H1 (cell line): ENCODE results near the gene GPC3. TPM values are rescaled to one million over a fixed set of nuclear protein-coding genes. Genes with fewer than 3 reads are reported as not detected.
A peak's percentile ranks its signal among the peaks of the same experiment; 100 is the strongest.

Source experiments
- CTCF ChIA-PET: fragments of 300-600 bp; sonication (Branson Sonifier 250); formaldehyde crosslinking; loops from one replicate; lab custom pipeline; 2021; ENCODE audit not compliant: partially characterized antibody; lab: Charles Lee
- POLR2A ChIA-PET: fragments of 300-600 bp; sonication (Branson Sonifier 250); formaldehyde crosslinking; loops from one replicate; lab custom pipeline; 2021; ENCODE audit warnings: inconsistent platforms; ENCODE audit not compliant: partially characterized antibody; lab: Charles Lee
- DNase-seq, 2 experiments: peaks; one replicate each; pipeline versions ENCODE4 v3.0.0 to v3.0.0-alpha.2; 2010 to 2022; ENCODE audit warnings: low spot score in 2 of 2, low read depth in 1 of 2, mixed read lengths in 1 of 2
- FAIRE-seq: peaks from 2 replicates; lab custom pipeline; 2011; peaks lifted over from hg19 to GRCh38; lab: Jason Lieb, UNC
- H2AFZ ChIP-seq: 2 replicates; pipeline ENCODE4 v1.8.1; 2012; ENCODE audit warnings: low read length, inconsistent platforms
- H2AK5ac ChIP-seq: 2 replicates; pipeline ENCODE4 v1.6.1; 2013; ENCODE audit warnings: low read depth, low read length
- H2BK120ac ChIP-seq: replicated peaks from 2 replicates; pipeline ENCODE3; 2013; ENCODE audit warnings: low read depth, low read length, inconsistent platforms
- H2BK12ac ChIP-seq: 2 replicates; pipeline ENCODE4 v1.6.1; 2013; ENCODE audit warnings: low read depth, low read length
- H2BK15ac ChIP-seq: 2 replicates; pipeline ENCODE4 v1.6.1; 2013; ENCODE audit warnings: low read length
- H2BK20ac ChIP-seq: 2 replicates; pipeline ENCODE4 v1.6.1; 2013; ENCODE audit warnings: low read length
- H2BK5ac ChIP-seq: 2 replicates; pipeline ENCODE4 v1.6.1; 2013; ENCODE audit warnings: low read depth, low read length
- H3K14ac ChIP-seq: 2 replicates; pipeline ENCODE4 v1.6.1; 2013; ENCODE audit warnings: inconsistent platforms; ENCODE audit not compliant: insufficient read length
- H3K18ac ChIP-seq: 2 replicates; pipeline ENCODE4 v1.6.1; 2013; ENCODE audit warnings: low read length; ENCODE audit errors: extremely low read depth
- H3K23ac ChIP-seq: 2 replicates; pipeline ENCODE4 v1.6.1; 2013; ENCODE audit warnings: inconsistent platforms; ENCODE audit not compliant: insufficient read length
- H3K23me2 ChIP-seq: 2 replicates; pipeline ENCODE4 v1.6.1; 2013; ENCODE audit warnings: low read depth, low read length
- H3K27ac ChIP-seq: 2 replicates; pipeline ENCODE4 v1.6.1; 2011; ENCODE audit warnings: low read depth, low read length, inconsistent platforms
- H3K27me3 ChIP-seq, 4 experiments: replicated peaks in 1 of 4; 1 replicate in 1 of 4; 2 replicates in 3 of 4; pipeline versions ENCODE4 v1.6.1 to v1.8.1; 2011 to 2013; ENCODE audit warnings: low read length in 3 of 4, mild to moderate bottlenecking in 3 of 4, inconsistent platforms in 2 of 4, mixed read lengths in 2 of 4, moderate library complexity in 1 of 4; ENCODE audit not compliant: control insufficient read depth in 3 of 4, insufficient read depth in 3 of 4; ENCODE audit errors: extremely low read depth in 1 of 4
- H3K36me3 ChIP-seq, 4 experiments: 2 replicates each; pipeline versions ENCODE4 v1.6.1 to v1.8.1; 2011 to 2013; ENCODE audit warnings: mild to moderate bottlenecking in 4 of 4, low read length in 3 of 4, moderate library complexity in 2 of 4, control low read depth in 1 of 4, inconsistent platforms in 1 of 4; ENCODE audit not compliant: insufficient read depth in 4 of 4, control insufficient read depth in 2 of 4
- H3K4ac ChIP-seq: replicated peaks from 2 replicates; pipeline ENCODE3; 2013; ENCODE audit warnings: low read length, low read depth, mixed read lengths, inconsistent platforms; ENCODE audit not compliant: insufficient read length
- H3K4me1 ChIP-seq, 4 experiments: replicated peaks in 1 of 4; 1 replicate in 1 of 4; 2 replicates in 3 of 4; pipeline versions ENCODE4 v1.6.1 to v1.8.1; 2011 to 2013; ENCODE audit warnings: low read length in 3 of 4, inconsistent platforms in 2 of 4, mixed read lengths in 1 of 4; ENCODE audit not compliant: insufficient read depth in 4 of 4, control insufficient read depth in 3 of 4
- H3K4me2 ChIP-seq, 2 experiments: 2 replicates each; pipeline versions ENCODE4 v1.6.1 to v1.8.1; 2011 to 2013; ENCODE audit warnings: low read depth in 2 of 2, low read length in 2 of 2, control low read depth in 1 of 2, inconsistent platforms in 1 of 2, mild to moderate bottlenecking in 1 of 2; ENCODE audit not compliant: insufficient read depth in 1 of 2
- H3K4me3 ChIP-seq, 4 experiments: fragments of 200-600, 300-600 bp in 1 of 4; sonication (generic), shearing (Covaris generic), sonication (Bioruptor Twin) in 1 of 4; 2 replicates each; pipeline versions ENCODE4 v1.5.1 to v1.8.1; 2011 to 2016; ENCODE audit warnings: low read length in 4 of 4, low read depth in 3 of 4, control low read depth in 2 of 4, inconsistent platforms in 2 of 4, mild to moderate bottlenecking in 2 of 4, mixed read lengths in 1 of 4, moderate library complexity in 1 of 4; ENCODE audit not compliant: insufficient read depth in 2 of 4; ENCODE audit errors: extremely low read depth in 1 of 4
- H3K56ac ChIP-seq: replicated peaks from 2 replicates; pipeline ENCODE3; 2013; ENCODE audit warnings: low read depth, mild to moderate bottlenecking, mixed read lengths, low read length, inconsistent platforms; ENCODE audit not compliant: insufficient read length
- H3K79me1 ChIP-seq: 2 replicates; pipeline ENCODE4 v1.6.1; 2013; ENCODE audit warnings: low read depth, low read length, control low read depth
- H3K79me2 ChIP-seq, 2 experiments: 2 replicates each; pipeline versions ENCODE4 v1.6.1 to v1.8.1; 2012 to 2013; ENCODE audit warnings: low read length in 2 of 2, mild to moderate bottlenecking in 2 of 2, inconsistent platforms in 1 of 2; ENCODE audit not compliant: insufficient read depth in 2 of 2, control insufficient read depth in 1 of 2
- H3K9ac ChIP-seq, 4 experiments: replicated peaks in 1 of 4; 1 replicate in 1 of 4; 2 replicates in 3 of 4; pipeline versions ENCODE4 v1.6.1 to v1.8.1; 2011 to 2013; ENCODE audit warnings: low read depth in 3 of 4, low read length in 3 of 4, control low read depth in 2 of 4, mild to moderate bottlenecking in 2 of 4, moderate library complexity in 2 of 4, inconsistent platforms in 1 of 4; ENCODE audit errors: extremely low read depth in 1 of 4
- H3K9me3 ChIP-seq, 2 experiments: 2 replicates each; pipeline versions ENCODE4 v1.6.1 to v1.8.1; 2012 to 2013; ENCODE audit warnings: mild to moderate bottlenecking in 2 of 2, moderate library complexity in 2 of 2, control low read depth in 1 of 2, inconsistent platforms in 1 of 2, low read depth in 1 of 2, low read length in 1 of 2, mixed read lengths in 1 of 2; ENCODE audit not compliant: insufficient read depth in 2 of 2
- H4K20me1 ChIP-seq, 2 experiments: replicated peaks in 1 of 2; 2 replicates each; pipeline versions ENCODE3 to v1.8.1; 2011 to 2013; ENCODE audit warnings: inconsistent platforms in 2 of 2, low read length in 2 of 2, mild to moderate bottlenecking in 1 of 2; ENCODE audit not compliant: insufficient read depth in 2 of 2, control insufficient read depth in 1 of 2
- H4K5ac ChIP-seq: 2 replicates; pipeline ENCODE4 v1.6.1; 2013; ENCODE audit warnings: low read length, low read depth, mixed read lengths, inconsistent platforms; ENCODE audit not compliant: insufficient read length
- H4K8ac ChIP-seq: 2 replicates; pipeline ENCODE4 v1.8.0; 2013; ENCODE audit warnings: mild to moderate bottlenecking, moderate library complexity, low read length, inconsistent platforms; ENCODE audit not compliant: insufficient read depth; ENCODE audit errors: extremely low read depth
- H4K91ac ChIP-seq: replicated peaks from 2 replicates; pipeline ENCODE3; 2013; ENCODE audit warnings: low read length, mixed read lengths, inconsistent platforms; ENCODE audit not compliant: insufficient read length
- ATF3 ChIP-seq: IDR thresholded peaks from 2 replicates; pipeline ENCODE4 v1.6.1; 2011; ENCODE audit warnings: low read depth, mild to moderate bottlenecking, low read length; ENCODE audit not compliant: insufficient read depth
- BRCA1 ChIP-seq: IDR thresholded peaks from 2 replicates; pipeline ENCODE4 v1.6.1; 2012; ENCODE audit warnings: low read depth, low read length, improper control_type of control experiment
- CTBP2 ChIP-seq: IDR thresholded peaks from 2 replicates; pipeline ENCODE4 v1.7.0; 2011; ENCODE audit warnings: borderline replicate concordance, mild to moderate bottlenecking, moderate library complexity, mixed read lengths, low read length; ENCODE audit not compliant: insufficient read depth, insufficient read length
- EZH2 ChIP-seq: fragments of 200-600 bp; sonication (generic); IDR thresholded peaks from 2 replicates; pipeline ENCODE4 v1.7.1; 2012; ENCODE audit warnings: low read depth, mild to moderate bottlenecking, moderate library complexity, low read length, inconsistent platforms; ENCODE audit not compliant: severe bottlenecking
- FOSL1 ChIP-seq: IDR thresholded peaks from 2 replicates; pipeline ENCODE4 v1.6.1; 2011; ENCODE audit warnings: mild to moderate bottlenecking, low read depth, low read length, moderate library complexity; ENCODE audit not compliant: insufficient read depth
- MAX ChIP-seq: IDR thresholded peaks from 2 replicates; pipeline ENCODE4 v1.6.1; 2012; ENCODE audit warnings: inconsistent platforms
- RBBP5 ChIP-seq: IDR thresholded peaks from 2 replicates; pipeline ENCODE4 v1.7.1; 2012; ENCODE audit warnings: low read depth, mild to moderate bottlenecking, inconsistent platforms, low read length, moderate library complexity, borderline replicate concordance
- RXRA ChIP-seq: IDR thresholded peaks from 2 replicates; pipeline ENCODE4 v1.6.1; 2011; ENCODE audit warnings: low read depth, mild to moderate bottlenecking, low read length, moderate library complexity; ENCODE audit not compliant: insufficient read depth
- SIN3A ChIP-seq, 2 experiments: IDR thresholded peaks in 1 of 2; conservative IDR thresholded peaks in 1 of 2; 2 replicates each; pipeline ENCODE4 v1.6.1; 2011 to 2012; ENCODE audit warnings: low read length in 2 of 2, improper control_type of control experiment in 1 of 2, low read depth in 1 of 2, mild to moderate bottlenecking in 1 of 2
- TBP ChIP-seq: IDR thresholded peaks from 2 replicates; pipeline ENCODE4 v1.6.1; 2011; ENCODE audit warnings: low read depth, low read length, improper control_type of control experiment
- TEAD4 ChIP-seq: IDR thresholded peaks from 2 replicates; pipeline ENCODE4 v1.6.1; 2012; ENCODE audit warnings: low read depth, low read length, inconsistent platforms, mixed read lengths
- YY1 ChIP-seq: IDR thresholded peaks from 2 replicates; pipeline ENCODE4 v1.6.1; 2011; ENCODE audit warnings: low read depth, mild to moderate bottlenecking, low read length
- WGBS, 2 experiments: shearing (Covaris generic) in 1 of 2; methylation state at CpG; one replicate each; pipeline versions ENCODE4 v1.1.6 to v1.1.7; 2013 to 2015; ENCODE audit warnings: low lambda C conversion rate in 2 of 2, mixed read lengths in 2 of 2, inconsistent platforms in 1 of 2, low coverage in 1 of 2, missing lambda C conversion rate in 1 of 2; ENCODE audit not compliant: insufficient replicate concordance in 2 of 2, insufficient coverage in 1 of 2, insufficient read length in 1 of 2; ENCODE audit errors: extremely low coverage in 1 of 2, missing lambda C conversion rate in 1 of 2; 5-methylcytosine and 5-hydroxymethylcytosine counted together
- polyA plus RNA-seq, 7 experiments: library from polyadenylated mRNA; depleted of rRNA in 3 of 7; stranded (reverse) in 5 of 7; unstranded in 2 of 7; fragments of >200 nt in 5 of 7; fragments of 200-250 nt in 2 of 7; gene quantifications; 1 replicate in 5 of 7; 2 replicates in 1 of 7; 4 replicates in 1 of 7; pipeline versions ENCODE4 v1.2.1 to v1.2.3, GENCODE V29; 2011 to 2013; ENCODE audit warnings: missing spikeins in 2 of 7, mixed read lengths in 2 of 7
- total RNA-seq: library from RNA; stranded (reverse); fragmentation: NEBNext Ultra II Directional; extraction: Animal tissue kit (Norgen Biotek cat#: 25700); gene quantifications from 2 replicates; pipeline ENCODE4 v1.2.1, GENCODE V29; 2021

The GPC3 gene
- total and polyA plus RNA-seq, 2 of the 8 experiments (the other 6 are each of a cell fraction or from before 2014, with no cell fraction given): 64.8 to 71.9 TPM

GRCh38 chrX:133639726-133640125, 345.7 kb downstream of the GPC3 start:
- Histone ChIP-seq H4K91ac (no peak overlapping the region), H3K27ac (no peak overlapping the region), H3K4me3 (no peak overlapping the region; a peak in 1 of 8 replicates), H3K79me1 (no peaks in the 10 kb centered on the region), H3K9me3 (no peaks in the 10 kb centered on the region), H3K4ac (no peak overlapping the region), H4K5ac (no peak overlapping the region), H3K9ac (no peak overlapping the region), H2BK5ac (peak overlapping the region; percentile 56; the same call in 1 of the 2 replicates), H2BK120ac (peak overlapping the region; percentile 64), H4K20me1 (no peaks in the 10 kb centered on the region), H3K27me3 (no peaks in the 10 kb centered on the region), H2BK15ac (no peak overlapping the region), H4K8ac (no peak overlapping the region), H3K23ac (no peak overlapping the region), H3K36me3 (no peaks in the 10 kb centered on the region), H3K4me2 (peak overlapping the region; percentile 52 to 56; a peak in 2 of 4 replicates), H3K14ac (no peak overlapping the region), H3K23me2 (no peaks in the 10 kb centered on the region), H2BK12ac (no peak overlapping the region), H2AK5ac (no peak overlapping the region), H2BK20ac (no peak overlapping the region), H2AFZ (no peak overlapping the region), H3K79me2 (no peaks in the 10 kb centered on the region), H3K56ac (peak overlapping the region; percentile 6), H3K4me1 (peaks cover 0 to 6% (median 1%) of the 10 kb centered on the region in 4 experiments; a peak in 4 of 7 replicates), H3K18ac (no peak overlapping the region)
- FAIRE-seq (no peak), DNase-seq (no peak)
- ChIA-PET POLR2A (interaction anchor here (0.6 kb wide), 1 partner anchor 9 kb away, joined by 3 read pairs; no protein-coding TSS in a partner anchor), CTCF (interaction anchor here (0.6 kb wide), 1 partner anchor 194 kb away, joined by 3 read pairs; no protein-coding TSS in a partner anchor)
- WGBS, 2 experiments: 32% methylated on average over 2 of the region's 2 CpGs; no CpG with 5 or more reads in 1 of the 2 experiments
- TF ChIP-seq TBP (no peak), FOSL1 (no peak), SIN3A (conservative IDR thresholded peaks at IDR 0.05 in 1 of 2, IDR thresholded peaks at IDR 0.05 in 1 of 2; ENCODE audit: low read depth in 1 of 2, low read length in 2 of 2) (no peak), RXRA (no peak), YY1 (no peak), CTBP2 (no peak), TEAD4 (no peak), ATF3 (no peak), BRCA1 (no peak), RBBP5 (no peak), EZH2 (no peak), MAX (no peak)
